GM18907 (cell line): ENCODE measurements around the gene SMOC1.

ENCODE experiments used
- ATAC-seq: cut with Tn5 transposase; IDR thresholded peaks from one replicate; pipeline ENCODE4 v1.9.1; 2021; ENCODE audit warnings: mild to moderate bottlenecking, moderate library complexity; ENCODE audit not compliant: unreplicated experiment

The SMOC1 gene

DNA sequence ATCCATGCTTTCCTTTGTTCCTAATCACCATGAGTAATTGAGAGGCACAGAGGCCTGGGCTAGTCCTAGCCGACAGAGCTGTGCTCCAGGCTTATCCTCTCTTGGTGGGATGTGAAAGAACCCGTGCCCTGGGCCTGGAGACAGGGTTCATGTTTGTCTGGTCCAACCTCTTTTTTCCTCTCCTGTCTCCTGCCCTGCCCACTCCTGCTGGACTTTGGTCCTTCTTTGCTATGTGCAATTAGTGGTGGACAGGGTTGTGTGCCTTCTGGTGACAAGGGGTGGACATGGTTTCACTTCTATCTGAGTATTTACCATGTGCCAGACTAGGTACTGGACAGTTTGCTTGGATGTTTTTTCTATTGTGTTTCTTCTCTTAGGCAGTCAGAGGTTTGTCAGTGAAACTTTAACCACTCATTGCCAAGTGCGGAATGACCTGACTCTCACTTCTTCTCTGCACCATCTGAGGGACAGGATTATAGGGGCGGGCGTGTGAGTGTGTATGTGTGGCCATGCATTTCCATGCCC lies 126.1 kb downstream of the SMOC1 start:
- ATAC-seq: no peak

DNA sequence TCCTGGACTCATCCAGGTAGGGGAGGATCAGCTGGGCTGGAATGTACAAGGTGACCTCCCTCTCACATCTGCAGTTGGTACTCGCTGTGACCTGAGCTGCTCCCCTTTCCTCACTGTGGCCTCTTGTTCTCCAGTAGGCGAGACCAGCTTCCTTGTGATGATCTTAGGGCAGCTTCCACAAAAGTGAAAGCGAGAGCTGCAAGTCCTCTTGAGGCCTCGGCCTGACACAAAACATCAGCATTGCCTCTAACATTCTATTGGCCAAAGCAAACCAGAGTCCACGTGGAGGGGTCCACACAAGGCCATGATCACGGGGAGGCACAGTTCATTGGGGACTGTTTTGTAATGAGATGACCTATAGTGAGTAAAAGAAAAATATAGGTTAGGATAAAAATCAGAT lies 127.5 kb downstream of the SMOC1 start:
- no peak for ATAC-seq

DNA sequence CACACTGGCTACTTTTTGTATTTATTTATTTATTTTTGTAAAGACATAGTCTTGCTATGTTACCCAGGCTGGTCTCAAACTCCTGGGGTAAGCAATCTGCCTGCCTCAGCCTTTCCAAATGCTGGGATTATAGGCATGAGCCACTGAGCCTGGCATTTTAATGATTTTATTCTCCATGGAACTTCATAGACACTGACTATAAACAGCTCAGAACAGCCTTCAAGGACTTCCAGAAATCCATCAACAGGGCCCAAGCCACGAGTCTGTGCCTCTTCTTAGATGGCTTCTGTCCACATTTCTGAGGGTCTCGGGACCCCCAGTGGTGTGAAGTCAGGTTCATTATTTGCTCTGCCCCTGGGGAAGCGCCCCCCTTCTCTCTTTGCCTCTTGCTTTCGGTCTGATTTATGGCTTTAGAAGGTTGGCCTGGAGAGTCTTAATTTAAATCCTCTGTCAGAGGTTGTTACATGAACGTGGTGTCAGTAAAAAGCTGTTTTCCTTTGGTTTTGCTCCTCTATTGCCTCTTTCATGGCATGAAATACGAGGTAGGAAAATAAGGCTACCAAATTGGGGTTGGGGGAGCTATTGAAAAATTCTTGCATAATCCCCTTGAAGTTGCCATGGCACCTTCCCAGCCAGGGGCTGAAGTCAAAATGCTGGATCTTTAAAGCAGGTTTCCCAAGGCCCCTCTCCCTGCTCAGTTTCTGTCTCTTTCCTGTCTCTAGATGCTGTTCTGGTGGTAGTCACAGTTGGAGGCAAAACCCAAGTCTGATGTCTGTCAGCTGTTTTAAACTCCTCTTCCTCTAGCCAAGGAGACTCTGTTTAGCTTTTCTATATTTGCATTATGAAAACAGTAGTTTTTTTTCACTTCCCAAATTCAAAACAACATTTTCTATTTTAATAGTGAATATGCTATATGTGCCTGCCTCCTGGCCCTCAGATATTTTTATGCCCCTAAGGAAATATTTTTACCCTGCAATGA lies 129.4 kb downstream of the SMOC1 start:
- ATAC-seq: no peak

DNA sequence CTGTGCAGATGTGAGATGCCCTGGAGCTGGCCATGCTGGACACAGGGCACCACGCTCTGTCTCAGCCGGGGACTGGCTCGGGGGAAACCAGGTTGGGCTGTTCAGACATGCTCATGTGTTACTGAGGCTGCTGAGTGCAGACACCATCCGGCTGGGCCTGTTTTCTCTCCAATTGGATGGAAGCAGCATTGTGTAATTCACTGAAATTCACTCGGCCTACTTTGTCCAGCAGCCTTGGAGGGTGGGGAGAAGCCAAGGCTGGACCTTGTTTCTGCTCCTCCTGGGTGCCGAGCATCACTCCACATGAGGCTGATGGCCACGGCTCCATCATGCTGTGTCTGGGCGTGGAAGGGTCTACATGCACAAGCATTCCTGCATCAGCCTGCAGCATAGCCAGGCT lies 130.7 kb downstream of the SMOC1 start:
- no peak for ATAC-seq

DNA sequence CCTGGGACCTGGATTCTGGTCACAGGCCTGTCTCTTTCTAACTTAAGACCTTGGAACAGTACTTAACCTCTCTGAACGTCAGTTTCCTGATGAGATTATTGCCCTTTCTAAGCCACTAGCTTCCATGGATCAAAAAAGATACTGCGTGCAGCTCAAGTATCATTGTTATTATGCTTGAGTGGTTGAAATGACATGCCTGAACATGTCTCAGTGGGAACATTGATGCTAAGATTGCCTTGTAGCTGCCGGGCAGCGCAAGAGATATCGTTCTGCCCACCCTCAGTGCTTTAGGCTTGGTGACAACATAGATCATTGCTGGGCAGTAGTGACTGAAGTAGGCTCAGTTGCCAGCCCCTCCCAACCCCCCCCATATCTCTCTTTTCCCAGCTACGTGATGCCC lies 131.9 kb downstream of the SMOC1 start:
- ATAC-seq: no peak

DNA sequence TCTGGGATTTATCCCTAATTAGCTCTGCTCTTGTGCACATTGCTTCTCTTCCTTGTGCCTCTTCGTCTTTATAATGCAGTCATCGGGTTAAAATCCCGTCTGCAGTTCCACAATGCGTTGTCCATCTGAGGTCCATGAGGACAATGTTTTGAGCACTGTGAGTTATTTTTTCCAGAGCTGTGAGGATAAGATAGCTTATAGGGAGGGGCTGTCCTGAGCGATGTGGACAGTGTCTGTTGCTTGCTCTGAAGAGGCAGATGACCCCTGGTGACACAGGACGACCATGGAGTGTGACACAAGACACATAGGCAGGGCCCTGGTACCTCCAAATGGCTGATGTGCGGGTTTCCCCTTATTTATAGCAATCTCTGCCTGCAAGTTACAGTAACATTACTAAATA lies 132.5 kb downstream of the SMOC1 start:
- ATAC-seq: no peak

DNA sequence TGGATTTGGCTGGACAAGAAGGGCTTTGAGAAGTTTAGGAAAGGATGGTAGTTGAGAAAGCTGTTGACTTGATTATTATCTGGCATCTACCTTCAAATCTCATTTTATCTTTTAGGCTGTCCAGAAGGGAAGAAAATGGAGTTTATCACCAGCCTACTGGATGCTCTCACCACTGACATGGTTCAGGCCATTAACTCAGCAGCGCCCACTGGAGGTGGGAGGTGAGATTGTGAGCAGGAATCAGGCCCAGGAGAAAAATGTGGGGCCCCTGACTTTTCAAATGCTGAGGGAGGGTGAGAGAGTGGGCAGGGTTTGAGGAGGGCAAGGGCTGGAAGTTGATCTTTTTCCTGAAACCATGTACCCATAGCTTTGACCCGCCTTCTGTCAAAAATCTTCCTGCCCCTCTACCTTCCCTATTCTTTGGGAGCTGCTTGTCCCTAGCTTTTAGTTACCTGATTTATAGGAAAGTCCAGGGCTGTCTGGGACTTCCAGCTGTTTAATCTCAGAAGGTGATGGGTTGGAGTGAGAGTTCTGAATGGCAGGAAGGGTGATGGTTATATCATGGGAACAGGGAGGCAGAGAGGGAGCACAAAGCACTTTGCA lies 134.2 kb downstream of the SMOC1 start:
- no peak for ATAC-seq

DNA sequence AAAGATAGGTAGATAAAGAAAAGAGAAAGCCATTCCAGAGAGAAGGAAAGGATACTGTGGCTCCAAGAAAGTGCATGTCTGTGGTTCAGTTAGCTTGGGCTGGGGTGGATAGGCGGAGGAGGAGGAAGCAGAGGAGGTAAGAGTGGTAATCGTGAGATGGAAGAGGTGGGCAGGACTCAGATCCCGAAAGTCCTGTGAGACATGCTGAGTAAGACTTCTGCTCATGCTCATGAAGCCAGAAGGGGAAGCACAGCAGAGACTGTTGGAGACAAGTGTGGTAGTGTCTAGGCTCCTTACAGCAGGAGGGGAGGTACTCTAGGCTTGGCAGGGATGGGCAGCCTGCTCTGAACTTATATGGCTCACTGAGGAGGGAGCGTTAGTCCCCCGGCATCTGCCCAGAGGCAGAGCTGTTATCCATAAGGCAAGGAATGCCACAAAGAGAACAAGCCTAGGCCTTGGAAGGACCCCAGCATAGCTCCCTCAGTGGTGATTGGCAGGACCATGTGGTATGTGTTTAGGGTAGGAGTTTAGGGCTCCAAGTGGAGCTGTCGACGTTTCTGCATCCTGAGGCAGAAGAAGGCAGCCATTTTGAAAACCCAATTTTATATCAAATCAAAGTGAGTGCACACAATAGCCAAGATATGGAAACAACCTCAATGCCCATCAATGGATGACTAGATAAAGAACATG lies 135.3 kb downstream of the SMOC1 start:
- ATAC-seq: no peak

DNA sequence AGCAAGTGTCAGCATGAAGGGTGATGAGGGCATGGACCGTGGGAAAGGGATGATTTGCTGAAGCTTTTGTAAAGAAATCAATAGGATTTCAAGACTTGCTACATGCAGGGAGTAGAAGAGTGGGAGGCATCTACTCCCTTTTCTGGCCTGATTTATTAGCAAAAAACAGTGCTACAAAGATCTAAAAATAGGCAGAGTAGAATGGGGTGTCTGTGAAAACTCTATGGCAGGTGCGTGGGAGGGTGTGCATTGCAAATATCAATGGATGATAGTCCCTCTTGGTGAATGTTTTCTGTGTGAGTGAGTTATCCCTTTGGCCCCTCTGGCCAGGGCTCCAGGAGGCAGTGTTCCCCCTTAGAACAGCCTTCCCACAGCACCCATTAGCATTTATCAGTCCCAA lies 139.0 kb downstream of the SMOC1 start:
- no peak for ATAC-seq

DNA sequence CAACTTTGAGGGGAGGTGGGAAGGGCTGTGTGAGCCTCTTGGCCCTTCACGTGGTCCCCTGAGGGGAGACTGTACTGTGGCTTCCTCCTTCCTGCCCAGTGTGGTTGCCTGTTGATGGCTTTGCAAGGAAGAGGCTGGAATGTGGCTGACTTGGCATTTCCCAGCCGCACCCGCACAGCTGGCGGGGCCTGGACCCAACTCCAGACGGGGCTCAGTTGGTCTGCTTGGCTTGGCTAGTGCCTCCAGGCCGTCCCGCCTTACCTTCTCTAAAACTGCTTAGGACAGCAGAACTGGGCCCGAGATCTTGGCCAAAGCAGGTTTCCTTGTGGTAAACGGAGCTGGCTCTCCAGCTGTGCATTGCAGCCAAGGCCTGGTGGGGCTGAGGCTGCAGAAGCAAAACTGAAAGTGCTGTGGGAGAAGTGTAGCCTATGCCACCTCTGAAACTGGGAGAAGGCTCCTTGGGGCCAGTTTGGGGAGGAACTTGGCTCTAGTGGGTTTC lies 139.5 kb downstream of the SMOC1 start:
- ATAC-seq: peak; percentile 73

DNA sequence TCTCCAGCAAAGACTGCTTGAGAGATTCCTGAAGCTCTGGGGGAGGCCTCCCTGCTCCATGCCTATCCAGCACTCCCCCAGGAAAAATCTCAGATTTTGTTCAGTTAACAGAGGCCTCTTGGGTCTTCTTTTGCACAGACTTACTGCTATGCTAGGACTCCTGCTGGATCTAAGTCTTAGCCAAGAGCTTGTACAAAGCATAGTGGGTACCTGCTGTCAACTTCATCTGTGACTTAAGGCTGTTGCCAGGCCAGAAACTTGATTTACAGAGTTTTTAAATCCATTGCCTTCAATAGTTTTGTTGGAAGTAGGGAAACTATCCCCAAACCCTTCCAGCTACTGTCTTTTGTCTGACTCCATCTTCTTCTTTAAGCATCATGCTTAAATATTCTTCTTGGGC lies 140.5 kb downstream of the SMOC1 start:
- ATAC-seq: no peak

DNA sequence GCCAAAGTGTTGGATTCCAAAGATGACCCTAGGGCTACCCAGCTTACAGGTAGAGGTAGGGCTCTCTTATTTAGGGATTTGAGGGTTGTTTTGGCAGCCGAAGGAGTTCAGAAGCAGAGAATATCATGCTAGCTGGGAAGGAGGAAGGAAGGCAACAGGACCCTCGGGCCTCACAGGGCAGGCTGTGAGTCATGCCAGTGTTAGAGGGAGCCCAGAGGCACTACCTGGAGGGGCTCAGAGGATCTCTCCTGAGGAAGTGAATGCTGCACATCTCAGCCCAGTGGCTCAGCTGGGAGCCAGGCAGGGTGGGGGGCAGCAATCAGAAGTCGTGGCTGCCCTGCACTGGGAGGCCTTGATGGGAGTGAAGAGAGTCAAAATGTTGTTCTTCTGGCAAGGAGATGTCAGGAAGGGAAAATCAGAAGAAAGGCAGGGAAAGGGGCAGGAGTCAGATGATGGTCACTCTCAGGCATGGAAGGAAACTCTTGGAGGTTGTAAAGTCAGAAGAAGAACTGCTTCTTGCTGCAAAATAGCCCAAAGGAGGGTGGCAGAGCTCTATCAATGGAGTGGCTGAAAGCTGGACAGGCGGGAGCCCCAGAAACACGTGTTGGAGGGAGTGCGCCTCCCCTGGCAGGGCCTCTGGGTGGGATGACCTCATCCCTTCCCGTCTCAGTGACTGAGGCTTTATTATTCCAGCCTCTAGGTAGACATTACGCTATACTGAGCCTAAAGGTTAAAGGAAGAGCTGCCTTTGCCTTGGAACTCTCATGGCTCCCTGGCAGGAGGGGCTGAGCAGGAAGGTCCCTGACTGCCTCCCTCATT lies 141.3 kb downstream of the SMOC1 start:
- ATAC-seq: no peak

DNA sequence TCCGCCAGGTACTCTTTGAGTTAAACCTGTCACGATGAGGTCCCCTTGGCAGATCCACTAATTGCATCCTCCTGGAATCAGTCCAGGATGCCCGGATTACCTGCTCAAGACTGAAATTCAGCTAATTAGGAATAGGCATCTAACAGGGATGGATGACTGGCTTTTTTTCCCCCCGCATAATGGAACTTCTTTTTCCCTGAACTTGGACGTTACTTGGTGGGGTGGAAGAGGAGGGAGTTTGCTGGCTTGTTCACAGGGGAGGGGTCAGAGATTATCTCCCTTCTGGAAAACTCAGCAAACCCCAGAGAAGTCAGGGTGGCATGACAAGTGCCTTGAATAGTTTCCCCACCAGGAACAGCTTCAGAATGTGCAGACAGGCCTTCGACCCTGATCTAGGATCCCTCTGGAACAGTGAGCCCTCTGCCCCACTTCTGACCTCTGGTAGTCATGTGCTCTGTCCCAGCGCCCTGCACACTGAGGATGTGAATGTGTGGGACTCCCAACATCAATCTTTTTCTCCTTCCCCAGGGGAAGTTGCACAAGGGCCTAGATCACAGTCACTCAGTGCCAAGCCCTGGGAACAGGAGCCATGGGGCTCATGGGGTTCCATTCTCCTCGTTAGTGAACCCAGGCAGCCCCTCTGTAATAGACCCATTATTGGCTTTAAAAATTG lies 142.5 kb downstream of the SMOC1 start:
- ATAC-seq: no peak

DNA sequence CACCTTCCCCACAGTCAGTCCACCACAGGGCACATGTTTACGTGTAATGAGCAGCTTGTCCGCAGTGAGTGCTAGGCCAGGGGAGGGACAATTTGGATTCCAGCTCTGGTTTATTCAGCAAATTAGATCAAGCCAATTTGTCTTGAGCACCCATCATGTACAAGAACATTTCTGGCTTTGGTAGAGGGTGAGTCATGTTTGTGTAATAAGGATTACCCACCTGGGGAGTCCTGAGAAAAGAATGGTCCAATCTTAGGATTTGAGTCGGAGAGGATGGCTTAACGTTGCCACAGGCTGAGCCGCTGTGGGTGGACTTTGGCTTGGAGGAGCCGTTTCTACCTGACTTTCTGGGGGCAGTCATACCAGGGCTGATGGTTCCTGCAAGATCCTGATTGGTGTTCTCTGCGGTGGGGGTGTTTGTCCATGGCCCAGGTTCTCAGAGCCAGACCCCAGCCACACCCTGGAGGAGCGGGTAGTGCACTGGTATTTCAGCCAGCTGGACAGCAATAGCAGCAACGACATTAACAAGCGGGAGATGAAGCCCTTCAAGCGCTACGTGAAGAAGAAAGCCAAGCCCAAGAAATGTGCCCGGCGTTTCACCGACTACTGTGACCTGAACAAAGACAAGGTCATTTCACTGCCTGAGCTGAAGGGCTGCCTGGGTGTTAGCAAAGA lies 143.7 kb downstream of the SMOC1 start:
- ATAC-seq: no peak

DNA sequence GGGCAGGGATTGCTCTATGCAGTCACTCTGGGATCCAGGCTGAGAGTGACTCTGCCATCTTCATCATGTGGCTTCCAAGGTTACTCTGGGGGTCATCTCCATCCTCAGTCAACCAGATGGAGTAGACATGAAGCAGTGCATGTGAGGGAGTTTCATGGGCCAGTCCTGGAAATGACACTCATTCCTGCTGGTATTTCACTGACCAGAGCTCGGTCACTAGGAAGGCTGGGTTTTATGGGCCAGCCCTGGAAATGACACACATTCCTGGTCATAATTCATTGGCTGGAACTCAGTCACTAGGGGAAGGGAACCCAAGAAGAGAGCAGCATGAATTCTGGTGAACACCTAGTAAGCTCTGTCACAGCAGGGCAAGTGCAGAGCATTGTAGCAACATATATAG lies 144.7 kb downstream of the SMOC1 start:
- ATAC-seq: no peak

DNA sequence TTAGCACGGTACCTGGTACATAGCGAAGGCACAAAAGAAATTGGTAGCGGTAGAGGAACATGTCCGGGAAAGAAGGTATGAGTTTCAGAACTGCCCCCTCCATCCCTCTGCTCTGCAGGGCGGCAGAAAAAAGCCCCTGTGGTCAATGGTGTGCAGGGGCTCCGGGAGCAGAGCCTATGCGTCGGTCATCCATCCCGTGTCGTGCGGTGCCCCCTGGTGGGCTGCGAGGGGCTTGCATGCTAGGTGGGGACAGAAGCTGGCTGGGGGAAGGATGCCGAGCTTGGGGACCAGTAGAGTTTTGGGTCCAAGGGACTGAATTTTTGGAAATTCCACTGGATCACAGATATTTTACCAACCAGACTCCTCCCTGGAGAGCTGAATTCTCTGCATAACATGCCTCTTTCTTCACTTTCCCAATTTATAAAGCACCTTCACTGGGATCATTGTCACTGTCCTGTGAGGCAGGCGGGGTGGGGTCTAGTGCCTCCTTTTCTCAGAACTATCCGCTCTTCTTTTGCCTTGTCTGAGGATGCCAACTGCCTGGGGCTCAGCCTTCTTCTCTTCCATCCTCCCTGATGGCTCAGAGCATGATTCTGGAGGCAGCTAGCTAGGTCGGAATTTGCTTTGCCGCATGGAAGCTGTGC lies 148.7 kb downstream of the SMOC1 start:
- no peak for ATAC-seq

DNA sequence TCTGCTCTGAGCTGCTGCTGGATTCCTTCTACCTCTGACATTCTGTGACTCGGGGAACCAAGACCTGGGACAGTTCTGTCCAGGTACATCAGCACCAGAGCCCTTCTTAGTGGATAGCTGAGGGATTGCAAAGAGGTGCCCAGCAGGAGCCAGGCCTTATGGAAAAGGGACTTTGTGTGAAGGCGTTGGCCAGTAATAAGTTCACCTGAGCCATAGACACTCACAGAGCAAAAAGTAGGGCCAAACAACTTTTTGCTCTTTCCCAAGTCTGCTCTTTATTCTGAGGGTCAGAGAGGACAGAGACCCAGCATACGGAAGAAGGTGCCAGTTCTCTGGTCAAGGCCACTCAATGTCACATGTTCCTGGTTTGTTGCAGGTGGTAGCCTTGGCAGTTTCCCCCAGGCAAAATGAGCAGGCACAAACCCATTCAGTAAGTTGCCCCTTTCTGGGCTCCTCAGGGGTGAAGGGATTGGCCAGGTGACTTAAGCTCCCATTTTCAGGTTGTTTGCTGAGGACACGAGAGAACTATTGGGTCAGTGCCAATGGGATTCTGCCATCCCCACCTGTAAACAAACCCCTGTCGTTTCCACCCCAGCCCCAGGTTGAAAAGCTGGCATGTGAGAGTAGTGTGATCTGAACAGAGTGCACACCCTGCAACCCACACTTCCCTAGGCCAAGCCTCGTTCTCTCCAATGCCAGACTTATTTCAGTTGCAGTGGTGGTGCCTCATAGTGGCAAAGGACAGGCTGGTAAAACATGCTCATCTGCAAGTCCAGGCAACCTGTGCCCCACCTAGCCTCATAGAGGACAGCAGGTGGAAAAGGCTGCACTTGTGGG lies 150.3 kb downstream of the SMOC1 start:
- no peak for ATAC-seq

DNA sequence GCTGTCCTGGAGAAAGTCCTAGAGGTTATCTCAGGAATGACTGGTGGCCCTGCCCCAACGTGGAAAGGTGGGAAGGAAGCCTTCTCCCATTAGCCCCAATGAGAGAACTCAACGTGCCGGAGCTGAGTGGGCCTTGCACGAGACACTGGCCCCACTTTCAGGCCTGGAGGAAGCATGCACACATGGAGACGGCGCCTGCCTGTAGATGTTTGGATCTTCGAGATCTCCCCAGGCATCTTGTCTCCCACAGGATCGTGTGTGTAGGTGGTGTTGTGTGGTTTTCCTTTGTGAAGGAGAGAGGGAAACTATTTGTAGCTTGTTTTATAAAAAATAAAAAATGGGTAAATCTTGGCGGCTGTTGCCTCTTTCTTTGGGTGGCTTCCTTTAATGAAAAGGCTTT lies 152.8 kb downstream of the SMOC1 start:
- ATAC-seq: no peak
